Left colon (tissue), 2 donors: ENCODE measurements around the gene UBTD2. TPM values are rescaled to one million over a fixed set of nuclear protein-coding genes. Genes with fewer than 3 reads are reported as not detected.

Experiments
- ATAC-seq: fragments of 200-7000 bp; cut with Tn5 transposase; one replicate; pipeline ENCODE4 v1.9.1; 2020; ENCODE audit warnings: mild to moderate bottlenecking, moderate library complexity
- DNase-seq, 2 donors: peaks; one replicate each; pipeline ENCODE4 v3.0.0-alpha.2; 2020
- intact Hi-C, 2 donors: fragments of 100-400 bp; cut with DNase I in 1 of 2; cut with micrococcal nuclease in 1 of 2; formaldehyde crosslinking; loops; one replicate each; pipeline versions ENCODE4 v1.11.2 to v1.14.0; 2022; cut with DNase I, micrococcal nuclease
- total RNA-seq, 2 donors: library from RNA; stranded (reverse); fragmentation: NEBNext Ultra II Directional; extraction: Animal tissue kit (Norgen Biotek cat#: 25700); gene quantifications; one replicate each; pipeline ENCODE4 v1.2.1, GENCODE V29; 2021
- donor health status: DM: no; HTN: no; CAD: no.
- donor health status: DM: yes; HTN: yes; CAD: no.

UBTD2 gene
- total RNA-seq, 2 donors from 2014 or later, result 20.9 to 25.1 TPM

DNA sequence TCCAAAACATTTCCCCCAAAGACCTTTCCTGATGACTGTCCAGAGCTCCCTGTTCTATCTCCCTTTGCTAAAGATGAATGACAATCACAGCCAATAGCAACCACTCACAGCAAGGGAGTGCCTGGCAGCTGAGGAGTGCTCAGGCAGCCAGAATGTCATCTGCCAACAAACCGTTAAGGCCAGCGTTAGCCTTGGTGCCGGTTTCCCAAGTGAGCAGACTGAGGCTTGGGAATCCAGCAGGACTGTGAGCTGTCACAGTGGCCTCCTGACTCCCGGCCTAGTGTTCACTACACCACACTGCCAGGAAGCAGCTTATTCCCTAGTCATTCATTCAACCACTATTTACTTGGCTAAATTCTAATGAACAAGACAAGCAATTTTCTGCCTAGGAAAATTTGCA is 120.2 kb downstream of the UBTD2 start:
- DNase-seq (no peak), ATAC-seq (peak; percentile 27)
- intact Hi-C loops, result no loop called here

DNA sequence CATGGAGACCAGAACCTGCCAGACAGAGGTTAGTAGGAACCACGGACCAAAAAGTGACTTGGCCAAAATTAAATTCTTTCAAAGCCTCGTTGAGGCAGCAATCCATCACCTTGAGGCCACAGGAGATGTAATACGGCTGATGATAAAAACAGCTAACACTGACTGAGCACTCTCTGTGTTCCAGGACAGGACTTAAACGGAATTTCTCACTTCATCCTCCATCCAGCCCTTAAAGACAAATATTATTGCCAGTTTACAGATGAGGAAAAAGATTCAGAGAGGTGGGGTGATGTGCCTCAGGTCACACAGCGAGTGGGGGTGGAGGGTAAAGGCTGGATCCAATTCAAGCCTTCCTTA is 120.6 kb downstream of the UBTD2 start:
- intact Hi-C loops, result no loop called here
- DNase-seq, result no peak
- ATAC-seq, result no peak

DNA sequence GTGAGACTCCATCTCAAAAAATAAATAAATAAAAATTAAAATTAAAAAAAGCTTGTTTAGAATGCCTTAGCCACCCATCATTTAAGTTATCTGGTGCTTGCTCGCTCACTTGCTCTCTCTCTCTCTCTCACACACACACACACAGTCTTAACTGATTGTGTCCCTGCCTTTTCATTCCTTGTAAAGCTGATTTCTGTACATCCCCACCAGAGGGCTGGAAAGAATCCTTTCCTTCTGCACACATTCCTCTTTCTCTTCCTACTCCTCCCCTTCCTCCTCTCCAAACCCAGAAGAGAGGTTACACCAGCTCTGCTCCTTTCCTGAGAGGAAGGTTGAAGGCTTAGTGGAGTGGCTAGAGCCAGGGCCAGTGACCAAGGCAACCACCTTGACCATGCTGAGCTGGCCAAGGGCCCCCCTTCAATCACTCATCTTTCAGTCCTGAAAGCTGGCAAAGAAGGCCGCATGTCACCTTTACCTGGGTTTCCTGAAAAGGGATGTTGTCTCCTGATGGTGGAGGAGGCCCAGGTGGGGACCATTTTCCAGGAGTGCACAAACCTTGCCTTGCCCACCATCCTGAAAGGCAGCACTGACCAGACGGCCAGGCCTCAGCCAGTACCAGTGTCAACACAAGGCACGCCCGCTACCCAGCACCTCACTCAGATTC is 121.1 kb downstream of the UBTD2 start:
- intact Hi-C loops, result no loop called here
- DNase-seq, result no peak
- ATAC-seq, result no peak

GRCh38 chr5:172160506-172160905 is 123.1 kb downstream of the UBTD2 start:
- ATAC-seq (no peak), DNase-seq (no peak)
- intact Hi-C loops, result no loop called here

Other genes with a start within 250 kb of the UBTD2 start
- gene STK10, start 95.5 kb downstream of the UBTD2 start, total RNA-seq, result 10 to 100 TPM; 32.6 to 35.7 TPM
- gene EFCAB9, start 89.6 kb downstream of the UBTD2 start, total RNA-seq, result not detected
- gene SH3PXD2B, start 170.8 kb upstream of the UBTD2 start, total RNA-seq, result 10 to 100 TPM; 11.1 to 12.6 TPM